SK-N-SH treated with all-trans-retinoic acid at 6 μM for 48 hours (cell line): ENCODE measurements around the gene CCDC54.

Experiments used
- ARNTL ChIP-seq: fragments of 450-650 bp; formaldehyde crosslinking; IDR thresholded peaks from 2 replicates; pipeline ENCODE4 v1.5.0; 2020; ENCODE audit warnings: low read depth, mild to moderate bottlenecking, moderate library complexity, borderline replicate concordance
- PATZ1 ChIP-seq: fragments of 250-450 bp; sonication (Bioruptor Pico); IDR thresholded peaks from 2 replicates; pipeline ENCODE4 v1.8.0; 2020; ENCODE audit warnings: mild to moderate bottlenecking, moderate library complexity, borderline replicate concordance
- POU6F1 ChIP-seq: fragments of 250-450 bp; sonication (Bioruptor Pico); IDR thresholded peaks from 2 replicates; pipeline ENCODE4 v1.8.0; 2021; ENCODE audit warnings: low read depth, mild to moderate bottlenecking, moderate library complexity, borderline replicate concordance
- RARB ChIP-seq: fragments of 250-450 bp; sonication (Bioruptor Pico); IDR thresholded peaks from 2 replicates; pipeline ENCODE4 v1.8.0; 2021; ENCODE audit warnings: mild to moderate bottlenecking, moderate library complexity
- TCF4 ChIP-seq: fragments of 250-450 bp; sonication (Bioruptor Pico); IDR thresholded peaks from 2 replicates; pipeline ENCODE4 v1.8.0; 2021; ENCODE audit warnings: mild to moderate bottlenecking, moderate library complexity, borderline replicate concordance
- TOX ChIP-seq: fragments of 250-450 bp; sonication (Bioruptor Pico); IDR thresholded peaks from 2 replicates; pipeline ENCODE4 v1.8.0; 2021; ENCODE audit warnings: mild to moderate bottlenecking, moderate library complexity, borderline replicate concordance
- ZFP3 ChIP-seq: fragments of 250-450 bp; sonication (Bioruptor Pico); IDR thresholded peaks from 2 replicates; pipeline ENCODE4 v1.5.0; 2020; ENCODE audit warnings: mild to moderate bottlenecking, moderate library complexity
- ZNF8 ChIP-seq: fragments of 450-650 bp; formaldehyde crosslinking; IDR thresholded peaks from 2 replicates; pipeline ENCODE4 v1.5.0; 2020; ENCODE audit warnings: mild to moderate bottlenecking, moderate library complexity

GRCh38 chr3:107344722-107345121 lies 32.5 kb upstream of the CCDC54 start:
- TF ChIP-seq ARNTL (CRISPR knock-in tag), result no peak
- no peak for TF ChIP-seq RARB
- no peak for TF ChIP-seq ZNF8 (CRISPR knock-in tag)
- TF ChIP-seq POU6F1, result no peak
- no peak for TF ChIP-seq TCF4 (CRISPR knock-in tag)
- TF ChIP-seq TOX, result no peak
- TF ChIP-seq PATZ1 (CRISPR knock-in tag), result no peak
- no peak for TF ChIP-seq ZFP3
